HepG2 (cell line): Measurements from ENCODE around the gene MEGF6. TPM values are rescaled to one million over a fixed set of nuclear protein-coding genes. Genes with fewer than 3 reads are reported as not detected.

Experiments used
- ARID3A ChIP-seq: IDR thresholded peaks from 2 replicates; pipeline ENCODE4 v1.6.1; 2012; ENCODE audit warnings: low read depth, low read length, improper control_type of control experiment
- CCAR2 ChIP-seq: fragments of 200-400 bp; formaldehyde crosslinking; optimal IDR thresholded peaks from 2 replicates; pipeline ENCODE3; 2018; ENCODE audit warnings: low read depth, mild to moderate bottlenecking, low read length, moderate library complexity
- CEBPG ChIP-seq: IDR thresholded peaks from 2 replicates; pipeline ENCODE4 v1.6.1; 2016
- CSRNP2 ChIP-seq: sonication (generic); formaldehyde crosslinking; conservative IDR thresholded peaks from 2 replicates; pipeline ENCODE4 v1.8.0; 2022; ENCODE audit warnings: low read depth, missing genetic modification reagents
- DMAP1 ChIP-seq: IDR thresholded peaks from 2 replicates; pipeline ENCODE4 v1.6.1; 2016
- MIER3 ChIP-seq: IDR thresholded peaks from 2 replicates; pipeline ENCODE4 v1.6.1; 2016; ENCODE audit warnings: missing compliant biosample characterization, borderline replicate concordance
- MYC ChIP-seq: sonication (generic); formaldehyde crosslinking; IDR thresholded peaks from 2 replicates; pipeline ENCODE4 v1.9.0; 2021; ENCODE audit warnings: missing genetic modification reagents, borderline replicate concordance
- POLR2A ChIP-seq, 2 experiments: IDR thresholded peaks; 2 replicates each; pipeline ENCODE4 v1.6.1; 2011; ENCODE audit warnings: low read depth in 2 of 2, low read length in 2 of 2, mild to moderate bottlenecking in 1 of 2, moderate library complexity in 1 of 2; ENCODE audit not compliant: insufficient read depth in 1 of 2
- SALL2 ChIP-seq: sonication (generic); formaldehyde crosslinking; IDR thresholded peaks from 2 replicates; pipeline ENCODE4 v1.8.1; 2023; ENCODE audit warnings: mild to moderate bottlenecking, missing genetic modification reagents, inconsistent platforms
- SNRNP70 ChIP-seq: fragments of 200-400 bp; formaldehyde crosslinking; IDR thresholded peaks from 2 replicates; pipeline ENCODE4 v1.6.1; 2017; ENCODE audit warnings: mild to moderate bottlenecking, low read depth, low read length, moderate library complexity
- ZNF30 ChIP-seq: sonication (generic); formaldehyde crosslinking; IDR thresholded peaks from 2 replicates; pipeline ENCODE4 v1.5.0; 2020; ENCODE audit warnings: mild to moderate bottlenecking, missing genetic modification reagents
- ZNF501 ChIP-seq: sonication (generic); formaldehyde crosslinking; IDR thresholded peaks from 2 replicates; pipeline ENCODE4 v1.5.1; 2020; ENCODE audit warnings: mild to moderate bottlenecking, moderate library complexity, missing genetic modification reagents
- ZNF562 ChIP-seq: sonication (generic); formaldehyde crosslinking; IDR thresholded peaks from 2 replicates; pipeline ENCODE4 v1.8.0; 2022; ENCODE audit warnings: missing genetic modification reagents, borderline replicate concordance
- ZNF710 ChIP-seq: sonication (generic); formaldehyde crosslinking; IDR thresholded peaks from 2 replicates; pipeline ENCODE4 v1.5.0; 2020; ENCODE audit warnings: mild to moderate bottlenecking, missing genetic modification reagents, borderline replicate concordance
- ZNF790 ChIP-seq: sonication (generic); formaldehyde crosslinking; IDR thresholded peaks from 2 replicates; pipeline ENCODE4 v1.8.0; 2022; ENCODE audit warnings: missing genetic modification reagents, mild to moderate bottlenecking, borderline replicate concordance
- polyA plus RNA-seq, 8 experiments: library from polyadenylated mRNA; depleted of rRNA in 3 of 8; stranded (reverse) in 7 of 8; unstranded in 1 of 8; fragments of >200 nt; fragmentation: Illumina TruSeq in 4 of 8; extraction: Trizol in 4 of 8; gene quantifications; 2 replicates each; pipeline versions ENCODE4 v1.2.1 to v1.2.3, GENCODE V29; 2011 to 2016; ENCODE audit warnings: low read depth in 4 of 8, missing spikeins in 1 of 8, mixed read lengths in 1 of 8; ENCODE audit not compliant: insufficient read depth in 1 of 8
- total RNA-seq, 5 experiments: library from RNA; depleted of rRNA; stranded (reverse); fragments of >200 nt; fragmentation: Illumina TruSeq; extraction: Trizol; gene quantifications; 2 replicates each; pipeline ENCODE4 v1.2.3, GENCODE V29; 2016; ENCODE audit warnings: low read depth in 1 of 5
- TF ChIP-seq, protein P1 (sequence below): sonication (generic); formaldehyde crosslinking; IDR thresholded peaks from 2 replicates; pipeline ENCODE4 v1.5.0; 2020; ENCODE audit warnings: missing genetic modification reagents

The MEGF6 gene
- total and polyA plus RNA-seq, 2 of the 13 experiments (the other 11 are each of a cell fraction or from before 2014, with no cell fraction given) = 1.9 TPM

- TF ChIP-seq ZNF30 (CRISPR knock-in tag) = 0 out of 2 replicates have a peak, but pooled peaks have one; percentile 55
- peak; percentile 43 for TF ChIP-seq CCAR2
- TF ChIP-seq DMAP1 = peak; percentile 69; the same call in 1 of the 2 replicates
- 0 out of 2 replicates have a peak, but pooled peaks have one; percentile 59 for TF ChIP-seq ZNF710 (CRISPR knock-in tag)
- TF ChIP-seq SALL2 (CRISPR knock-in tag) = 0 out of 2 replicates have a peak, but pooled peaks have one; percentile 14
- peak; percentile 55; the same call in 1 of the 2 replicates for TF ChIP-seq ZNF501
- peak; percentile 29; the same call in 1 of the 2 replicates for TF ChIP-seq MIER3 (CRISPR knock-in tag)
- TF ChIP-seq CSRNP2 = no peak
- TF ChIP-seq MYC (CRISPR knock-in tag) = peak; percentile 46; the same call in 1 of the 2 replicates
- TF ChIP-seq ARID3A = 0 out of 2 replicates have a peak, but pooled peaks have one; percentile 23
- TF ChIP-seq POLR2A (IDR thresholded peaks at IDR 0.05; ENCODE audit: insufficient read depth in 1 of 2, low read depth in 2 of 2, low read length in 2 of 2) = peak in 1 of 2 experiments; percentile 79; a peak in 1 of 4 replicates
- no peak for TF ChIP-seq SNRNP70
- TF ChIP-seq, protein P1, sequence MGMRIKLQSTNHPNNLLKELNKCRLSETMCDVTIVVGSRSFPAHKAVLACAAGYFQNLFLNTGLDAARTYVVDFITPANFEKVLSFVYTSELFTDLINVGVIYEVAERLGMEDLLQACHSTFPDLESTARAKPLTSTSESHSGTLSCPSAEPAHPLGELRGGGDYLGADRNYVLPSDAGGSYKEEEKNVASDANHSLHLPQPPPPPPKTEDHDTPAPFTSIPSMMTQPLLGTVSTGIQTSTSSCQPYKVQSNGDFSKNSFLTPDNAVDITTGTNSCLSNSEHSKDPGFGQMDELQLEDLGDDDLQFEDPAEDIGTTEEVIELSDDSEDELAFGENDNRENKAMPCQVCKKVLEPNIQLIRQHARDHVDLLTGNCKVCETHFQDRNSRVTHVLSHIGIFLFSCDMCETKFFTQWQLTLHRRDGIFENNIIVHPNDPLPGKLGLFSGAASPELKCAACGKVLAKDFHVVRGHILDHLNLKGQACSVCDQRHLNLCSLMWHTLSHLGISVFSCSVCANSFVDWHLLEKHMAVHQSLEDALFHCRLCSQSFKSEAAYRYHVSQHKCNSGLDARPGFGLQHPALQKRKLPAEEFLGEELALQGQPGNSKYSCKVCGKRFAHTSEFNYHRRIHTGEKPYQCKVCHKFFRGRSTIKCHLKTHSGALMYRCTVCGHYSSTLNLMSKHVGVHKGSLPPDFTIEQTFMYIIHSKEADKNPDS = 0 out of 2 replicates have a peak, but pooled peaks have one; percentile 67
- TF ChIP-seq ZNF562 (CRISPR knock-in tag) = no peak
- TF ChIP-seq CEBPG (CRISPR knock-in tag) = peak; percentile 15
- TF ChIP-seq ZNF790 = no peak
Observed at GRCh38 chr1:3456964-3457909, 154.1 kb downstream of the MEGF6 start (continued).
